Sigmoid colon (tissue), 7 donors: ENCODE results near the gene F11R. TPM values are rescaled to one million over a fixed set of nuclear protein-coding genes. Genes with fewer than 3 reads are reported as not detected.
A peak's percentile ranks its signal among the peaks of the same experiment; 100 is the strongest.
"Not testable (repeated sequence)": the region's sequence is repeated elsewhere in the genome, so short reads cannot be mapped to it uniquely, and the experiment has no call there.

Experiments used
- DNase-seq: peaks from one replicate; pipeline ENCODE4 v3.0.0-alpha.2; 2019
- H3K27ac ChIP-seq, 4 donors: fragments of 200-600 bp; sonication (generic); one replicate each; pipeline ENCODE4 v1.5.1; 2016 to 2019; ENCODE audit warnings: mild to moderate bottlenecking in 1 of 4
- H3K27me3 ChIP-seq, 3 donors: fragments of 200-600 bp; sonication (generic); one replicate each; pipeline ENCODE4 v1.5.1; 2019; ENCODE audit warnings: mild to moderate bottlenecking in 1 of 3
- H3K36me3 ChIP-seq, 4 donors: fragments of 200-600 bp; sonication (generic); one replicate each; pipeline ENCODE4 v1.5.1; 2016 to 2019
- H3K4me1 ChIP-seq, 4 donors: fragments of 200-600 bp; sonication (generic); one replicate each; pipeline ENCODE4 v1.5.1; 2017 to 2019
- H3K4me3 ChIP-seq, 4 donors: fragments of 200-600 bp; sonication (generic); one replicate each; pipeline ENCODE4 v1.5.1; 2017 to 2019; ENCODE audit warnings: mild to moderate bottlenecking in 2 of 4, moderate library complexity in 1 of 4
- H3K9me3 ChIP-seq, 4 donors: fragments of 200-600 bp in 3 of 4; sonication (generic) in 3 of 4; one replicate each; pipeline versions ENCODE4 v1.5.1 to v1.6.1; 2013 to 2019
- CTCF ChIP-seq, 4 experiments: fragments of 450-650 bp in 3 of 4; fragments of 200-600 bp in 1 of 4; IDR thresholded peaks; one replicate each; pipeline ENCODE4 v1.5.1; 2016 to 2019; ENCODE audit warnings: antibody characterized with exemption in 4 of 4, mild to moderate bottlenecking in 3 of 4, moderate library complexity in 2 of 4
- EP300 ChIP-seq, 4 donors: sonication (generic); formaldehyde crosslinking; IDR thresholded peaks; one replicate each; pipeline ENCODE4 v1.6.1; 2017; ENCODE audit warnings: antibody characterized with exemption in 4 of 4
- POLR2A ChIP-seq, 2 donors: fragments of 450-650 bp; IDR thresholded peaks; one replicate each; pipeline ENCODE4 v1.6.1; 2016; ENCODE audit warnings: antibody characterized with exemption in 2 of 2, mild to moderate bottlenecking in 2 of 2, moderate library complexity in 2 of 2
- POLR2AphosphoS5 ChIP-seq, 4 donors: sonication (generic); formaldehyde crosslinking; IDR thresholded peaks; one replicate each; pipeline ENCODE4 v1.6.1; 2017; ENCODE audit warnings: antibody characterized with exemption in 4 of 4
- WGBS, 2 donors: extraction: QIAGEN DNeasy Blood & Tissue Kit; methylation state at CpG; one replicate each; pipeline ENCODE4 v1.1.7; 2013; 5-methylcytosine and 5-hydroxymethylcytosine counted together
- intact Hi-C: fragments of 100-400 bp; cut with DNase I; formaldehyde crosslinking; loops from one replicate; pipeline ENCODE4 v1.15.1; 2023
- polyA plus RNA-seq, 3 donors: library from polyadenylated mRNA; stranded (reverse); fragments of 200-250 nt; gene quantifications; one replicate each; pipeline ENCODE4 v1.2.3, GENCODE V29; 2013
- total RNA-seq, 4 donors: library from RNA; depleted of rRNA; stranded (reverse); fragments of >200 nt; gene quantifications; one replicate each; pipeline ENCODE4 v1.1.0, GENCODE V29; 2016
- donor health status: healthy with polysubstance abuse.
- donor health status: Bipolar disorder and iron deficiency.
- donor health status: healthy.

The F11R gene
- total and polyA plus RNA-seq, 7 donors, result 2.7 to 96.7 (median 15.6) TPM

GRCh38 chr1:161019751-161020495 is 1.0 kb downstream of the F11R start:
- DNase-seq, result no peak
- Histone ChIP-seq H3K27ac (peak overlapping the region; percentile 28 to 76 (median 60)), H3K4me3 (peak overlapping the region; percentile 24 to 47 (median 42)), H3K4me1 (peaks cover 0 to 17% (median 14%) of the 10 kb centered on the region in 4 donors), H3K9me3 (no peaks in the 10 kb centered on the region), H3K27me3 (peaks cover 0 to 35% (median 20%) of the 10 kb centered on the region in 3 donors), H3K36me3 (no peaks in the 10 kb centered on the region)
- 6 to 18% methylated on average over 10 of the region's 10 CpGs for whole genome bisulfite sequencing, 2 donors
- intact Hi-C loops, result no loop called here
- TF ChIP-seq CTCF (IDR thresholded peaks at IDR 0.05) (no peak), POLR2AphosphoS5 (IDR thresholded peaks at IDR 0.05) (peak in 2 of 4 donors; percentile 22 to 38)

- DNase-seq, intact Hi-C loops, H3K4me3 ChIP-seq, H3K36me3 ChIP-seq, H3K9me3 ChIP-seq: not testable (repeated sequence)
- H3K4me1 ChIP-seq, result peaks cover 0 to 17% (median 14%) of the 10 kb centered on the region in 4 donors
- 78 to 90% methylated on average over 15 of the region's 15 CpGs for WGBS, 2 donors
- peak overlapping the region in 3 of 4 donors; percentile 8 to 76 (median 25) for H3K27ac ChIP-seq
- peaks cover 0 to 35% (median 20%) of the 10 kb centered on the region in 3 donors for H3K27me3 ChIP-seq
Observed at GRCh38 chr1:161019111-161019660, 1.8 kb downstream of the F11R start.

GRCh38 chr1:161018631-161018930 is 2.4 kb downstream of the F11R start:
- H3K4me1 ChIP-seq, result peaks cover 0 to 17% (median 14%) of the 10 kb centered on the region in 4 donors
- intact Hi-C loops, result no loop called here
- WGBS, 2 donors, result 93 to 97% methylated on average over 1 of the region's 1 CpG
- H3K27ac ChIP-seq, result peak overlapping the region in 1 of 4 donors; percentile 25
- TF ChIP-seq POLR2A (IDR thresholded peaks at IDR 0.05) (no peak), EP300 (IDR thresholded peaks at IDR 0.05) (no peak), CTCF (IDR thresholded peaks at IDR 0.05) (no peak), POLR2AphosphoS5 (IDR thresholded peaks at IDR 0.05) (no peak)
- no peaks in the 10 kb centered on the region for H3K36me3 ChIP-seq
- no peaks in the 10 kb centered on the region for H3K9me3 ChIP-seq
- no peak overlapping the region for H3K4me3 ChIP-seq
- peaks cover 0 to 35% (median 20%) of the 10 kb centered on the region in 3 donors for H3K27me3 ChIP-seq
- no peak for DNase-seq

- H3K4me1 ChIP-seq, result peaks cover 0 to 17% (median 14%) of the 10 kb centered on the region in 4 donors
- H3K4me3 ChIP-seq, result no peak overlapping the region
Observed at GRCh38 chr1:161017756-161018630, 3.0 kb downstream of the F11R start.

GRCh38 chr1:161017181-161017580 is 3.8 kb downstream of the F11R start:
- WGBS, 2 donors, result 79 to 88% methylated on average over 6 to 7 of the region's 7 CpGs
- H3K27ac ChIP-seq, intact Hi-C loops, H3K4me3 ChIP-seq, H3K36me3 ChIP-seq, DNase-seq, H3K9me3 ChIP-seq: not testable (repeated sequence)
- Histone ChIP-seq H3K4me1 (peaks cover 0 to 17% (median 14%) of the 10 kb centered on the region in 4 donors), H3K27me3 (peaks cover 0 to 28% (median 20%) of the 10 kb centered on the region in 3 donors)

More at GRCh38 chr1:161017756-161018630, 3.0 kb downstream of the F11R start:
- Histone ChIP-seq H3K9me3 (no peaks in the 10 kb centered on the region), H3K36me3 (no peaks in the 10 kb centered on the region), H3K27me3 (peaks cover 0 to 35% (median 20%) of the 10 kb centered on the region in 3 donors), H3K27ac (peak overlapping the region in 1 of 4 donors; percentile 25)
- no peak for TF ChIP-seq EP300 (IDR thresholded peaks at IDR 0.05)
- TF ChIP-seq POLR2AphosphoS5 (IDR thresholded peaks at IDR 0.05), result no peak
- no peak for TF ChIP-seq POLR2A (IDR thresholded peaks at IDR 0.05)
- no peak for TF ChIP-seq CTCF (IDR thresholded peaks at IDR 0.05)
- 83 to 88% methylated on average over 5 of the region's 5 CpGs for WGBS, 2 donors
- no peak for DNase-seq
- intact Hi-C loops, result no loop called here

GRCh38 chr1:161016683-161017082 is 4.3 kb downstream of the F11R start:
- H3K27ac ChIP-seq, H3K4me3 ChIP-seq, intact Hi-C loops, H3K9me3 ChIP-seq, H3K36me3 ChIP-seq, DNase-seq: not testable (repeated sequence)
- Histone ChIP-seq H3K27me3 (peaks cover 0 to 23% (median 16%) of the 10 kb centered on the region in 3 donors), H3K4me1 (peaks cover 0 to 15% (median 14%) of the 10 kb centered on the region in 4 donors)
- 26 to 63% methylated on average over 1 of the region's 1 CpG for WGBS, 2 donors
